T-helper 22 cell (primary cell): ENCODE data around the gene SEMA4D.

Experiments used
- DNase-seq: peaks from one replicate; pipeline ENCODE4 v3.0.0-alpha.2; 2020; ENCODE audit warnings: low read depth

SEMA4D gene

GRCh38 chr9:89312222-89312571 lies 185.7 kb downstream of the SEMA4D start:
- no peak for DNase-seq

- no peak for DNase-seq
Observed at GRCh38 chr9:89311346-89312221, 186.3 kb downstream of the SEMA4D start.
